Cerebellar nuclear complex (tissue), 1 donor: ENCODE data around the gene CCDC40.

ENCODE experiments used
- DNase-seq, 2 experiments: peaks; one replicate each; lab custom pipeline; 2025; lab: John Stamatoyannopoulos, UW

CCDC40 gene

DNA sequence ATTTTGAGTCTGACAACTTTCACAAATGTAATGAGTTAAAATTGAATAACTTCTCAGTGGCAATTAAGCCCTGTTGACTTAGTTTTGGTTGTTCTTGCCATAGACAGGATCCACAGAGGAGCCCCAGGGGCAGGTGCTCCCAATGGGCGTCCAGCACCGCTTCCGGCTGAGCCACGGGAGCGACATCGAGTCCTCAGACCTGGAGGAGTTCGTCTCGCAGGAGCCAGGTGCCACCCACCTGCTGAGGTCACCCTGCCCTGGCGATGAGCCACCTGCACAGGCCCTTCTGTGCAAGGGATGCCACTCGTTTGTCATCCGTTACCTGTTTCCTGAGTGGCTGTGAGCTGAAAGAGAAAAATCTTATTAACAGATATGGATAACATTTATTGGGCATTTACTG is 10.7 kb downstream of the CCDC40 start:
- DNase-seq = no peak

DNA sequence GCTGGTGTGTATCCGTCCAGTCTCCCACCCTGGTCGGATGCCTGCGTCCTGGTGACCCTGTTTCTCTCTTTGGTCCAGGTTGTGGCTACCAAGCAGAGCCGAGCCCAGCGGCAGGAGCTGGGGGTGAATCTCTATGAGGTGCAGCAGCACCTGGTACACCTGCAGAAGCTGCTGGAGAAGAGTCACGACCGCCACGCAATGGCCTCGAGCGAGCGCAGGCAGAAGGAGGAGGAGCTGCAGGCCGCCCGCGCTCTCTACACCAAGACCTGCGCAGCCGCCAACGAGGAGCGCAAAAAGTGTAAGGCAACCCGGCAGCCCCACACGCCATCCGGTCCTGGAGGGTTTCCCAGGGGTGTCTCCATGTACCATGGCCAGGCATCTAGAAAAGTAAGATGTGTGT is 13.5 kb downstream of the CCDC40 start:
- DNase-seq = no peak

DNA sequence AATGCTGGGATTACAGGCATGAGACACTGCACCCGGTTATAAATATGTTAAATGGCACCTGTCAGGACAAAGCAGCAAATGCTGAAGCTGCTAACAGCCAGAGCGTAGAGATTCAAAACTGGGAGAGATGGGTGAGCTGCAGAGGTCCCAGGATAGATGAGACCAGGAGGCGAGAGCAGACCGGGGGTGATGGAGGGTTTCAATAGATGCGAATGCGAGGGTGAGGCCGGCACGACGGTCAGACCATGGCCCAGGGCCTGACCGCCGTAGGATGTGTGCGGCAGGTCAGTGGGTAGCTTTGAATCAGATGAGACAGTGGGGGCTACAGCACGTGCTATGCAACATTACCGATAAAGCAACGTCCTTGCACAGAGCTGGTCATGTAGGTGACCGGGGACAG is 14.3 kb downstream of the CCDC40 start:
- DNase-seq = no peak

DNA sequence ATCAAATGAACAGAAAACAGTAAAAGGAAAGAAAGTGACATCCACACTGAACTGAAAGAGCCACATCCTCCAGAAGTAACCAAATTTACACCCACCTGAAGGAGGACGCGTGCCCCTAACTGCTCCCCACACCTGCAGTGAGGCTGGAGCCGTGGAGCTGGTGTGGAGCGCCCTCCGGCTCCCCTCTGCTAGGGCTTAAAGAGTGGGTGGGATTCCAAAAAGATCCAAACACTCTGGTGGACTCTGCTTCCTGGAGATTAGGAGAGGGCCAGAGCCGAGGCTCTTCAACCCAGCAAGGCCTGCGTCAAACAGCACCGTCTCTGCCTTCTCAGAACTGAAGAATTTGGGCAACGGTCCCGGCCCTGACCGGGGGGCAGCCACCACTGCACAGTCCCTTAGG is 15.2 kb downstream of the CCDC40 start:
- DNase-seq = no peak

DNA sequence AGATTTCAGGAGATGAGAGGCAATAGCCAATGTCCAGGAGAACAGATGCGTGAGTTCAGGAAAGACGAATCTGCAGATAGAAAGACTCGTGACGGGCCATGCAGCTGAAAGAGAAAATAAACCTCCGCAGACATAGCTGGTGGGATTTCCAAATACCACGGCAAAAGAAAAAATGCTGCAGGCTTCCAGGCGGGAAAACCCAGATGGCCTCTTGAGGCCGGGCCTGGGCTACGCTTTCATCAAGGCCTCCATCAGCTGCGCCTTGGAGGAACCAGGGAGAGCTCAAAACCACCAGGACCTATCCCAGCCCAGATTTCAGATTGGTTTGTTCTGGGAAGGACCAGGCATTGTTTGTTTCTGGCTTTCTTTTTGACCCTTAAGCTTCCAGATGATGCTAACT is 16.7 kb downstream of the CCDC40 start:
- DNase-seq = no peak

DNA sequence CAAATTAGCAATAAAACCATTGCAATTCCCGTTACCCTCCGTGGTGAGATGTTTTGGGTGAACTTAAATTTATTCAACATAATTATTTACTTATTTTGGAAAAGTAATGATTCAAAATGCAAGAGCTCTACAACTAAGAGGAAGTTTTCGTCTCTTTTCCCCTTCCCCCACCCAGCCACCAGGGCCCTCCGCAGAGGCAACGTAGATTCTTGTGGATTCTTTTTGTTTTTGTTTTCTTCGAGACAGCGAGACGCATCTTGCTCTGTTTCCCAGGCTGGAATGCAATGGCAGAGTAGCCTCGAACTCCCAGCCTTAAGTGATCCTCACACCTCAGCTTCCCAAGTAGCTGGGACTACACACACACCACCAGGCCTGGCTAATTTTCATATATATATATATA is 19.2 kb downstream of the CCDC40 start:
- DNase-seq = no peak

DNA sequence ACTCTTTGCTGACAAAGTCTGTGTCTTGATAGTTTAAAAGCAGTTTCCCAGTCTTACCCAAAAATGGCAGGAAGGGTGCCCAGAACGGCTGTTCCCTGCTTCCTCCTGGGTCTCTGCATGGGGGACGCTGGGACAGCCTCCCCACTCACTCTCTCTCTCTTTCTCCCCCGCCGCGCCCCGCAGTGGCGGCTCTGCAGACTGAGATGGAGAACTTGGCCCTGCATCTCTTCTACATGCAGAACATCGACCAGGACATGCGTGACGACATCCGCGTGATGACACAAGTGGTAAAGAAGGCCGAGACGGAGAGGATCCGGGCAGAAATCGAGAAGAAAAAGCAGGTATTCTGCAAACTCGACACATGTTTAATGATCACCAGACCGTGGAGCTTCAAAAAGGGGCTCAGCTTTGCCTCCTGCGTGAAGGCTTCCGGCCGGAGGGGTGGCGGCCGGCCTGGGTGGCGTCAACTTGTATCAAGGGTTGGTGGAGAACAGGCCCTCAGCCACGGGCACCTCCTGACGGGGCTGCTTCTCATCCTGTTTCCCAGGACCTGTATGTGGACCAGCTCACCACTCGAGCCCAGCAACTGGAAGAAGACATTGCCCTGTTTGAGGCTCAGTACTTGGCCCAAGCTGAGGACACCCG is 22.0 kb downstream of the CCDC40 start:
- DNase-seq = no peak

DNA sequence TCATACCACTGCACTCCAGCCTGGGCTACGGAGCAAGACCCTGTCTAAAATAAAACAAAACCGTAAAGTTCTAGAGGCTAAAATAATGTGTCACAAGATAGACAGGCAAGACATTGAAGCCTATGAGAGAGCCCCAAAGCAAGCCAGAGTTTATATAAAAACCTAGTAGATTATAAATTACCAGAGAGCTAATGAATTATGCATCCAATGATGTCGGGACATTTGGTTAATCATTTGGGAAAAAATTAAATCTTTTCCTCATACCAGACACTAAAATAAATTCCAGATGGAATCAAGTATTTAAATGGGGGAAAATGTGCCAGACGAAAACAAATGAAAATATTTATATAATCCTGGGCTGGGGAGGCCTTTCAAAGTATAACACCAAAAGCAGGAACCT is 24.2 kb downstream of the CCDC40 start:
- no peak for DNase-seq

DNA sequence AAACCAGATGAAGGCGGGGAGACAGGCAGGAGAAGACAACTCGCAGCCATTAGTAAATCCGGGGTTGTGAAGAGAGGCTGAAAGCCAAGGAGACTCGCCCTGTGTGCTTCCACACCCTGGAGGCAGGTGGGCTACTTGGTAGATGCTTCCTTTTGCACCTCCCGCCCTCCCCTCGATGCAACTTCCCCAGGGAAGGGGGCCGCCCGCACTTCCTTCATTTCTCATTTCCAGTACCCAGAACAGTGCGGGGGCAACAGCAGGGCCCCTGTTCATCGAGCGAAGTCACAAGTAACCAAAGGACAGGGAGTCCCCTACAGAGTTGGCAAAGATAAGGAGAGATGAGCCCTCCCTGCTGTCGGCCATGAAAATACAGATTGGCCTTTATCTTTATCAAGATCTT is 25.0 kb downstream of the CCDC40 start:
- no peak for DNase-seq

DNA sequence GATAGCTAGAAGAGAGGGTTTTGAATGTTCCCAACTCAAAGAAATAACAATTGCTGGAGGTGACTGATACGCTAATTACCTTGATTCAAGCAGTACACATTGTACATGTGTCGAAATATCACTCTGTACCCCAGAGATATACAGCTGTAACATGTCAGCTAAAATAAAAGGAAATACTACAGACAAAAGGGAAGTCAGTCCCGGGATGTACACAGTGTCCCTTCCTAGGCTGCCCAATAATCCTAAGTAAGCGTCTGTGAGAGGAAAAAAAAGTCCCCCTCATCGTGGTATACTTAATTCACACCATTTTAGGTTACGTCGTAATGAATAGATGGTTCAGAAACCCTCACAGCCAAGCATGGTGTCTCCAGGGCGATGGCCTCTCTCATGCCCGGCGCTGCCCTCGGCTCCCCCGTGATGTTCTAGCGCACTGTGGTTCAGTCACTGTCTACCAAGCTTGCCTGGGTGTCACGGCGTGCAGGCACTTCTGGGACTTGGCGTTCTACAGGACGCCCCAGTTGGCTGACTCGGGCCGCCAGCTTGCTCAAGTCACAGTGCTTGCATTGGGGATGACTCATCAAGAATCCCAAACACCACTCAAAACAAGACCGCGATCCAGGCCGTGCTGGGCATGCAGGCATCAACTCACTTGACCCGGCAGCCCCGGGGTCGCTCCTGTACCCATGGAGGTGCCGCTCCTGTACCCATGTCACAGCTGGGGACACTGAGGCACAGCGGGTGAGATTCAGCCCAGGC is 27.6 kb downstream of the CCDC40 start:
- no peak for DNase-seq

DNA sequence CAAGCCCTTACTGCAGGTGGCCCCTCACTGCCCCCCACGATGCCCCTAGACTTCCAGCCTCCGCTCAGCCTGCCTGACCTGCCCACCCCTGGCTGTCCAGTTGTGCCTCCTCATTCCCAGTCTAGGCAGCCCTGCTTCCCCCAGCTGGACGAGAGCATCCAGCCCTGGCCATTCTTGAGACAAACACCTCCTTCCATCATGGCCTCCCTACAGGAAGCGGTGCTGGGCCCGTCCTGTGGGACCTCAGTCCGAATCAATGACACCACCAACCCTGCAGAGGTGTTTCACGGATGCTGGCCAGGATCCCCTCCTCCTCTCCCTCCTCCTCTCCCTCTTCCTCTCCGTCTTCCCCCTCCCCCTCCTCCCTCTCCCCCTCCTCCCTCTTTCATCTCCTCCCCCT is 28.3 kb downstream of the CCDC40 start:
- no peak for DNase-seq

DNA sequence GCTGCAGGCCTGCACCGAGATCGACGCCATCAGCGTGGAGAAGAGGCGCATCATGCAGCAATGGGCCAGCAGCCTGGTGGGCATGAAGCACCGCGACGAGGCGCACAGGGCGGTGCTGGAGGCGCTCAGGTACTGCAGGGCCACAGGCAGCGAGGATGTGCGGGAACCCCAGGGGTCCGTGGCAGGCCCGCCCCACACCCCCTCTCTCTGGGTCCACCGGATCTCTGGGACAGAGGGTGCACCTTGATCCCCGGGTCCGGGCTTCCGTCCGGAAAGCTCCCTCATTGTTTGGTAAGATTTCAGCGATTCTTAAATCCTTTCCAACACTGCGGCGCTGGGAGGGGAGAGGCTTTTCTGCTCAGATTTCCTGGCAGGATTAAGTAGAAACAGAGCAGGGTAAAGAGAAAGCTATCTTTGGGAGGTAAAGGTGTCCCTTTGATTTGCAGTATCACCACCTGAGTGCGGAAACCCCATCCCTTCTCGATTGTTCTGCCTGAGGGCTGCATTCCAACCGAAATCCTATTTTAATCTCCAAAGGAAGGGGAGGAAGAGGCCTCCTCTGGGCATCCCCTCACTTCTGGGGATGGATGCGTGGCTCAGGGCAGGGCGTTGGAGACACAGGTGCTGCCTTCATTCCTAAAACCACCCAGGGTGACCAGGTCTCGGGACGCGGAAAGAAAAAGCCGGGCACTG is 29.2 kb downstream of the CCDC40 start:
- DNase-seq = no peak

DNA sequence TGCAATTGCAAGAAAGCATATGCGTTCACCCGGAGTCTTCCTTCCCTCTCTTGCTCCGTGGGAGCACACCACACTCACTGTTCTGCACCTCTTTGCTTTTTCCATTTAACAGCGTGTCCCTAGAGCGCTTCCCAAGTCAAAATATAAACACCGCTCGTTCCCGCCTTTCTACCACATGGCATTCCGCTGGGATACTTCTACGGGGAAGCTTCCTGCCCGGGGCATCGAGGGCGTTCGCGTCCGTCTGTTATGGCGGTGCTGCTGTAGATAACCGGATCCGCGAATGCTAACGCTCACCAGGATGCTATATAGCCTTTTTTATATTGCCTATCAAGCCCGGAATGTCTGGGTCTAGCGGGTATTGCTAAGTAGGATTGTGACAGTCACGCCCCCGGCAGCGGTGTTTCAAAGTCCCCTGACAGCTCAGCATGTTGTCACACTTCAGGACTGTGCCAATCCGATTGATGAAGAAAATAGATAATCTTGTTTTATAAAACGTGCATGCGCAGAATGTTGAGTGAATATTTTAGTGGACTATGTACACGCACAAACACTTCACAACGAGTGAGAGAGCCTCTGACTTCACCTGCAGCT is 31.0 kb downstream of the CCDC40 start:
- DNase-seq = no peak

DNA sequence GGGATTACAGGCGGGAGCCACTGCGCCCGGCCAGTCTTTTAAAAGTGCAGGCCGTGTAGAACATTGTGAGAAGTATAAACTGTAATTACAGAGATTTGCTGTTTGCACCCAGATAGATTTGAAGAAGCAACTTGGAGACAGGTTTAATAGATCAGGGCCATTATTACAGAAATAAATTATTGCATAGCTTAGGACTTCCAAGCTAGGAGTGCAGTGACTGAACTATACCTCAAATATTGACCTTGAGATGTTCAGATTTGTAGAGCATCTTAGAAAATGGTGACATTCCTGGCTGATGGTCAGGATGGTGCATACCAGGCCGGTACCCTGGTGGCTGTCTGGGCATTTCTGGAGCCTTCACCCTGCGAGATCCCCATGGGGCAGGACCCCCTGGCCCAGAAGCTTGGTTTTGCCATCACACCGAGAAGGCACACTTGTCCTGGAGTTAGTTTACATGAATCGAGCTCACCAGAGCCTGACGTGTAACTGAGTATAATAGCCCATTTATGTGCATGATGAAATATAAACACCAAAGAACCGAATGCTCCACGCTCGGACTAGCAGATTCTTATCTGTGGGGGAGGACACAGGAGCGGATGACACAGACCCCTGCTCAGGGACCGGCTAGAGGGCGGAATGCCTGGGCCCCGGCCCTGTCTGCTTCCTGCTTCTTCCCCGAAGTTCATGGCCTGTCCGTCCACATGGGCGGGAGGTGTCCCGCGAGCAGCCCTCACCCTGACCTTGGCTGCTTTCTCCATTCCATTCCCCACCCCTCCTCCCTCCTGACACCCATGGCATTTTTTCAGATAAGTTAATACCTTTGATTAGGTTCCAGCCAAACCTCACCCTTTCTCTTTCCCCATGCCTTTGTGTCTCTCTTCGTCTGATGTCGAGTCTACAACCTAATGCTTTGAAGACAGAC is 32.1 kb downstream of the CCDC40 start:
- no peak for DNase-seq

DNA sequence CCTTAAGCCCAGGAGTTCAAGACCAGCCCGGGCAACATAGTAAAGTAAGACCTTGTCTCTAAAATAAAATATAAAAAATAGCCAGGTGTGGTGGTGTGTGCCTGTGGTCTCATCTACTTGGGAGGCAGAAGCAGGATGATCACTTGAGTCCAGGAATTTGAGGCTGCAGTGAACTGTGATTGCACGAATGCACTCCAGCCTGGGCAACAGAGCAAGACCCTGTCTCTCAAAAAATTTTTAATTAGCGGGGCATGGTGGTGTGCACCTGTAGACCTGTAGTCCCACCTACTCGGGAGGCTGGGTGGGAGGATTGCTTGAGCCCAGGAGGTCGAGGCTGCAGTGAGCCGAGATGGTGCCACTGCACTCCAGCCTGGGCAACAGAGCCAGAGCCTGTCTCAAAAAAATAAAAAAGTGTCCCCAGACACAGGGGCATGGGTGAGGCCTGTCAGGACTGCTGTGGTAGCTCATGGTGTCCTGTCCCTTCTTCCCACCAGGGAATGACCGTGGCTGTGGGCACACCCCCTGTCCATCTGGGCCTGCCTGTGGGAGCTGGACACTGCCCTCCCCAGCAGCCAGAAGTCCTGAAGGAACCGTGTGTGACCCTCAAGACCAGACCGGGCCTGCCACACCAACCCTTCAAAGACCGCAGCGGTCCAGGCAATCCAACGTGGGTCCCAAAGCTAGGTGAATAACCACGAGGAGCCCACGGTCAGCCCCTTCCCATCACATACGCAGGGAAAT is 34.1 kb downstream of the CCDC40 start:
- no peak for DNase-seq

DNA sequence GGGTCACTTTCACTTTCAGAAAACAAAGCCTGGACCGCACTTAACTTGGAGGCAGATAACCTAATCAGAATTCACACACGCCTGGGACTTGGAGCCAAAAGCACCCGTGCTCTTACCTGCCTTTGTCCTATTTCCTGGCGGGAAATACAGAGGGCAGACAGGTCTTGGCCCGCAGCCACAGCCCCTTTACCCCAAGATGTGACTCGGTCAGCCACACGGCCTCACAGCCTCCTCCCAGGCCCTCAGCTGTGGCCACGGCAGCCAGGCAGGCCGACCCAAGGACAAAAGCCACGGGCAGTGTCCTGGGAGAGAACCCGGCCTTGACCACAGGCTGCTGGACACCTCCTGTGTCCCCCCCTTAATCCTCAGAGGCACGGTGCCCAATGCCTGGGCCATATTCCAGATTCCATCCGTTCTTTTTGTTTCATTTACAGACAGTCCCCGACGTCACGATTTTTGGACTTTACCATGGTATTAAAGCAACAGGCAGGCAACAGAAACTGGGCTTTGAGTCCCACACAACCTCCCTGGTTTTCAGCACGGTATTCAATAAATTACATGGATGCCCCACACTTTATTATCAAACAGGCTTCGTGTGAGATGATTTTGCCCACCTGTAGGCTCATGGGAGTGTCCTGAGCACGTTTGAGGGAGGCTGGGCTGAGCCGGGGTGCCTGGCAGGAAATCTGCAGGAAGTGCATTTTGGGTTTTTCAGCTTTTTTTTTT is 34.8 kb downstream of the CCDC40 start:
- DNase-seq = peak in 1 of 2 experiments; percentile 5

DNA sequence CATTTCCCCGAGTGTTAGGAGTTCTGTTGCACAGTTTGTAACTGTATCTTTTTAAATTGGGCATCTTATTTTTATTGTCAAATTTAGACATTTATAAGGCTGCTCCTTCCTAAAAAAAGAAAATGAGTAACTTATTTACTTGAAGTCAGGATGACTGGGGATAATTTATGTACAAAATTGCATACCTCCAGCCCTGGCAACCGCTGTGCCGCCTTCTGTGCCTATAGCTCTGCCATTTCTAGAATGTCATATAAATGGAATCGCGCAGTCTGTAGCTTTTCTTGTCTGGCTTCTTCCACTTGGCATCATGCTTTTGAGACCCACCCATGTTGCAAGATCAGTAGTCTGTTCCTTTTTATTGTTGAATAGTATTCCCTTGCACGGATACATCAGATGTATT is 36.0 kb downstream of the CCDC40 start:
- DNase-seq = no peak

DNA sequence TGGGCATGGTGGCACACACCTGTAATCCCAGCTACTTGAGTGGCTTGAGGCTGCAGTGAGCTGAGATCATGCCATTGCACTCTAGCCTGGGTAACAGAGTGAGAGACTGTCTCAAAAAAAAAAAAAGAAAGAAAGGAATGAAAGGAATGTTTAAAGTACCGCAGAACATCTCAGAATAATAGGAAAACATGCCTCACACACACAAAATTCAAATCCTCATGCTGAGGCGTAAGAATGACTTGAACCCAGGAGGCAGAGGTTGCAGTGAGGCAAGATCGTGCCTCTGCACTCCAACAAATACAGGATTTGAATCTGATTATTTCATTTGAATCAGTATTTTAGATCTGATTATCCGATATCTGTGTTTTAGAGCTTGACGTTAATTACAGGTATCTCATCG is 43.6 kb downstream of the CCDC40 start:
- no peak for DNase-seq

DNA sequence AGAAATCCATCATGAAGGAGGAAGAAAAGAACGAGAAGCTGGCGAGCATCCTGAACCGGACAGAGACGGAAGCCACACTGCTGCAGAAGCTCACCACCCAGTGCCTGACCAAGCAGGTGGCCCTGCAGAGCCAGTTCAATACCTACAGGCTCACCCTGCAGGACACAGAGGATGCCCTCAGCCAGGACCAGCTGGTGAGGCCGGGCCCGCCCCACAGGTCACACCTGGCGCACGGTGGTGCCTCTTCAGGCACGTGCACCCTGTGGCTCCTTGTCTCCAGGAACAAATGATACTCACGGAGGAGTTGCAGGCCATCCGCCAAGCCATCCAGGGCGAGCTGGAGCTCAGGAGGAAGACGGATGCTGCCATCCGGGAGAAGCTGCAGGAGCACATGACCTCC is 45.2 kb downstream of the CCDC40 start:
- DNase-seq = no peak

DNA sequence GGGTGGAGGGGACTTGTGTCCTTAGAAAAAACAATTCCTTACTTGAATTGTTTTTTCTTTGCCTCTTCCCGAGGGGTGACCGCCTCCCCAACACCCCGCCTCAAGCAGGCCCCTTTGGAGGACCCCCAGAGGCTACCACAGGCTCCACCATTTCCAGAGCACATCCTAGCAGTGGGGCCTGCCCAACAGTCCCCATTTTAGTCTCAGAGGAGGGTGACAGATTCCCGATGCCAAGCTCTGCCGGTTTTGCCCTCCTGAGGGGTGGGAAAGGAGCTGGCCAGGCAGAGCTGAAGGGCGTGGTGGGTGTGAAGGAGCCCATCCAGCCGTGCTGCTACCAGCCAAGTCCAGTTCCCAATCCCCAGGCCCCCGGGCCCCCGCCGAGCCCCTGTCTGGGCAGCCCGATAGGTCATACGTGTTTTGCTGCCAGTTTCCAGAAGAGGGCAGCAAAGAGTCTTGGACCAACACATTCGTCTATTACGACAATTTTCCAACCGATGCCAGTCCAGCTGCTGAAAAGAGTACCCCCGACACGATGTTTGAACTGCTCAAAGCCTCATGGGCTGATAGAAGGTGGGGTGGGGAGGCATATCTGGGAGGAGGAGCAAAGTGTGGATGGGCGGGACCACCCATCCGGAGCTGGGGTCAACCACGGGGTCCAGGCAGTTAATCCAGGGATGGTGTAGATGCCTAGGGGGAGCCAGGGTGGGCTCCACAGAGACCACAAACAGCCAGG is 46.1 kb downstream of the CCDC40 start:
- DNase-seq = peak in 1 of 2 experiments; percentile 13
